GM18520 (cell line): ENCODE results near the gene THRB.

Source experiments
- ATAC-seq: cut with Tn5 transposase; IDR thresholded peaks from one replicate; pipeline ENCODE4 v1.9.1; 2021; ENCODE audit not compliant: unreplicated experiment

Gene THRB

GRCh38 chr3:24316887-24317383 lies 177.7 kb downstream of the THRB start:
- no peak for ATAC-seq

- no peak for ATAC-seq
These were observed 178.7 kb downstream of the THRB start for GRCh38 chr3:24315971-24316370.

GRCh38 chr3:24315356-24315755 lies 179.3 kb downstream of the THRB start:
- ATAC-seq = no peak

GRCh38 chr3:24311881-24312280 lies 182.8 kb downstream of the THRB start:
- no peak for ATAC-seq

- no peak for ATAC-seq
These were observed 183.8 kb downstream of the THRB start for GRCh38 chr3:24310887-24311286.

- no peak for ATAC-seq
These were observed 188.1 kb downstream of the THRB start for GRCh38 chr3:24306518-24306917.

- no peak for ATAC-seq
These were observed 188.7 kb downstream of the THRB start for GRCh38 chr3:24305795-24306467.

- no peak for ATAC-seq
These were observed 191.4 kb downstream of the THRB start for GRCh38 chr3:24303057-24303754.

GRCh38 chr3:24302396-24302795 lies 192.3 kb downstream of the THRB start:
- no peak for ATAC-seq

GRCh38 chr3:24300949-24301348 lies 193.7 kb downstream of the THRB start:
- ATAC-seq = no peak

GRCh38 chr3:24299806-24300626 lies 194.6 kb downstream of the THRB start:
- ATAC-seq = no peak

- no peak for ATAC-seq
These were observed 195.3 kb downstream of the THRB start for GRCh38 chr3:24299246-24299805.

- no peak for ATAC-seq
These were observed 198.0 kb downstream of the THRB start for GRCh38 chr3:24296441-24297205.

- ATAC-seq = no peak
These were observed 200.5 kb downstream of the THRB start for GRCh38 chr3:24294150-24294549.

- ATAC-seq = no peak
These were observed 203.0 kb downstream of the THRB start for GRCh38 chr3:24291646-24292045.

GRCh38 chr3:24290596-24290995 lies 204.1 kb downstream of the THRB start:
- ATAC-seq = no peak

GRCh38 chr3:24288496-24289236 lies 206.0 kb downstream of the THRB start:
- ATAC-seq = no peak

GRCh38 chr3:24287755-24288450 lies 206.7 kb downstream of the THRB start:
- no peak for ATAC-seq

GRCh38 chr3:24286405-24286804 lies 208.2 kb downstream of the THRB start:
- no peak for ATAC-seq
